ENCODE measurements around the gene NTHL1. TPM values are rescaled to one million over a fixed set of nuclear protein-coding genes. Genes with fewer than 3 reads are reported as not detected.

The NTHL1 gene
- total RNA-seq, 1 experiment from 2014 or later, result 52.0 TPM

DNA sequence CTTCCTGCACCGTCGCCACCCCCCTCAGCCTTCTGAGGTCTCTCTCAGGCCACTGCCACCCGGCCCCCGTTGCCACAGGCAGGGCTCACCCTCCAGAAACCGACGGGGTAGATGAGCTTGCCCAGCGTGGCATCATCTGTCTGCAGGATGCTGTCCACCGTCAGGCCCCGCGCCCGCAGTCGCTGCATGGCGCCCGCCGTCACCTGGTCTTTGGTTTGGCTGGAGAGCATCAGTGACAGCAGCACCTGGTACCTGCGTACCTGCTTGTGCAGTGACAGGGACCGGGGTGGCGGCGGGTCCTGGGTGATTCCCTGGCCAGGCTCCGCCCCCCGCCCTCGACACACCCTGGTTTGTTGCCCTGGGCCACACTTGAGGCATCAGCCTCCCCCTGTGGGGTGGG is 3.1 kb downstream of the NTHL1 start:
- 0 out of 2 replicates have a peak, but pooled peaks cover 3% of the 10 kb centered on the region for H3K4me1 ChIP-seq (ENCODE audit: insufficient read depth, low read length)
- H3K56ac ChIP-seq (ENCODE audit: insufficient read length, low read depth, low read length), result no peak overlapping the region
- WGBS (ENCODE audit: extremely low coverage, insufficient read length, low lambda C conversion rate), result no CpG with 5 or more reads among the region's 22 CpGs
- no peak overlapping the region for H2BK120ac ChIP-seq (ENCODE audit: low read depth, low read length, poor library complexity, severe bottlenecking)
- H3K27ac Mint-ChIP-seq, result no peak overlapping the region
- no peak overlapping the region for H3K4ac ChIP-seq (ENCODE audit: low read depth, low read length)
- no peak overlapping the region for H2BK5ac ChIP-seq (ENCODE audit: insufficient read length, low read length)
- no peaks in the 10 kb centered on the region for H3K79me2 ChIP-seq (ENCODE audit: insufficient read depth, low read length)
- H3K18ac ChIP-seq (ENCODE audit: insufficient read length, low read depth, low read length), result no peak overlapping the region
- no peaks in the 10 kb centered on the region for H3K9me3 ChIP-seq (ENCODE audit: control insufficient read depth, low read depth, low read length)
- peaks cover 2 to 5% (median 4%) of the 10 kb centered on the region in 3 experiments; a peak in 4 of 7 replicates for H3K36me3 Mint-ChIP-seq (ENCODE audit: insufficient read depth in 1 of 3, low read depth in 3 of 3)
- no peak overlapping the region for H3K27ac ChIP-seq (ENCODE audit: insufficient read length, low read depth, low read length)
- peaks cover 11 to 18% of the 10 kb centered on the region in 2 experiments for H3K4me1 Mint-ChIP-seq
- no peak overlapping the region for H3K4me3 Mint-ChIP-seq
- peaks cover 11% of the 10 kb centered on the region for H3K23me2 ChIP-seq (ENCODE audit: insufficient read length, low read depth, low read length, poor library complexity, severe bottlenecking)
- no peaks in the 10 kb centered on the region for H3K27me3 Mint-ChIP-seq (ENCODE audit: low read depth)
- H2AK5ac ChIP-seq (ENCODE audit: insufficient read length, low read length), result no peak overlapping the region
- no peak overlapping the region for H2BK20ac ChIP-seq (ENCODE audit: low read depth, low read length, poor library complexity, severe bottlenecking)
- H3K9ac ChIP-seq (ENCODE audit: extremely low read depth, insufficient read length, low read length), result no peak overlapping the region
- no peak overlapping the region for H3K23ac ChIP-seq (ENCODE audit: insufficient read length, low read depth, low read length)
- H3T11ph ChIP-seq (ENCODE audit: low read length), result no peak overlapping the region
- no peaks in the 10 kb centered on the region for H4K20me1 ChIP-seq (ENCODE audit: control insufficient read depth, insufficient read depth, insufficient read length)
- no peaks in the 10 kb centered on the region for H3K9me3 Mint-ChIP-seq
- no peak overlapping the region for H3K14ac ChIP-seq (ENCODE audit: insufficient read depth, low read length)
- H4K91ac ChIP-seq (ENCODE audit: insufficient read length, low read depth, low read length), result no peak overlapping the region
- no peaks in the 10 kb centered on the region for H3K27me3 ChIP-seq (ENCODE audit: insufficient read depth, low read length)
- H4K8ac ChIP-seq (replicated peaks; ENCODE audit: insufficient read length, low read depth, low read length), result no peak overlapping the region
- H4K5ac ChIP-seq (ENCODE audit: insufficient read length, low read depth, low read length), result no peak overlapping the region
- H3K79me1 ChIP-seq (ENCODE audit: insufficient read depth, low read depth, low read length, poor library complexity, severe bottlenecking), result no peaks in the 10 kb centered on the region
- H2BK15ac ChIP-seq (ENCODE audit: low read depth, low read length), result no peak overlapping the region
- no peak for DNase-seq
- TF ChIP-seq, protein P1, sequence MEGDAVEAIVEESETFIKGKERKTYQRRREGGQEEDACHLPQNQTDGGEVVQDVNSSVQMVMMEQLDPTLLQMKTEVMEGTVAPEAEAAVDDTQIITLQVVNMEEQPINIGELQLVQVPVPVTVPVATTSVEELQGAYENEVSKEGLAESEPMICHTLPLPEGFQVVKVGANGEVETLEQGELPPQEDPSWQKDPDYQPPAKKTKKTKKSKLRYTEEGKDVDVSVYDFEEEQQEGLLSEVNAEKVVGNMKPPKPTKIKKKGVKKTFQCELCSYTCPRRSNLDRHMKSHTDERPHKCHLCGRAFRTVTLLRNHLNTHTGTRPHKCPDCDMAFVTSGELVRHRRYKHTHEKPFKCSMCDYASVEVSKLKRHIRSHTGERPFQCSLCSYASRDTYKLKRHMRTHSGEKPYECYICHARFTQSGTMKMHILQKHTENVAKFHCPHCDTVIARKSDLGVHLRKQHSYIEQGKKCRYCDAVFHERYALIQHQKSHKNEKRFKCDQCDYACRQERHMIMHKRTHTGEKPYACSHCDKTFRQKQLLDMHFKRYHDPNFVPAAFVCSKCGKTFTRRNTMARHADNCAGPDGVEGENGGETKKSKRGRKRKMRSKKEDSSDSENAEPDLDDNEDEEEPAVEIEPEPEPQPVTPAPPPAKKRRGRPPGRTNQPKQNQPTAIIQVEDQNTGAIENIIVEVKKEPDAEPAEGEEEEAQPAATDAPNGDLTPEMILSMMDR (conservative IDR thresholded peaks at IDR 0.05), result no peak
- H2BK12ac ChIP-seq (ENCODE audit: insufficient read length, low read depth, low read length), result no peak overlapping the region
- H2AFZ ChIP-seq (ENCODE audit: low read length), result no peak overlapping the region
- H3K4me2 ChIP-seq (ENCODE audit: insufficient read depth, insufficient read length, low read length), result no peak overlapping the region
